ENCODE data around the gene PPT1. TPM values are rescaled to one million over a fixed set of nuclear protein-coding genes. Genes with fewer than 3 reads are reported as not detected.
"Not testable (repeated sequence)": the region's sequence is repeated elsewhere in the genome, so short reads cannot be mapped to it uniquely, and the experiment has no call there.

PPT1 gene
- total and polyA plus RNA-seq, 4 donors: 73.2 to 152 (median 125) TPM

- 95 to 97% methylated on average over 2 of the region's 2 CpGs for WGBS, 2 donors
- ATAC-seq (ENCODE audit: insufficient read depth, low FRiP score) (no peak), DNase-seq (no peak)
- no peak overlapping the region for H3K9ac ChIP-seq (ENCODE audit: insufficient read depth in 1 of 2, low read length in 2 of 2)
- TF ChIP-seq, protein P1, sequence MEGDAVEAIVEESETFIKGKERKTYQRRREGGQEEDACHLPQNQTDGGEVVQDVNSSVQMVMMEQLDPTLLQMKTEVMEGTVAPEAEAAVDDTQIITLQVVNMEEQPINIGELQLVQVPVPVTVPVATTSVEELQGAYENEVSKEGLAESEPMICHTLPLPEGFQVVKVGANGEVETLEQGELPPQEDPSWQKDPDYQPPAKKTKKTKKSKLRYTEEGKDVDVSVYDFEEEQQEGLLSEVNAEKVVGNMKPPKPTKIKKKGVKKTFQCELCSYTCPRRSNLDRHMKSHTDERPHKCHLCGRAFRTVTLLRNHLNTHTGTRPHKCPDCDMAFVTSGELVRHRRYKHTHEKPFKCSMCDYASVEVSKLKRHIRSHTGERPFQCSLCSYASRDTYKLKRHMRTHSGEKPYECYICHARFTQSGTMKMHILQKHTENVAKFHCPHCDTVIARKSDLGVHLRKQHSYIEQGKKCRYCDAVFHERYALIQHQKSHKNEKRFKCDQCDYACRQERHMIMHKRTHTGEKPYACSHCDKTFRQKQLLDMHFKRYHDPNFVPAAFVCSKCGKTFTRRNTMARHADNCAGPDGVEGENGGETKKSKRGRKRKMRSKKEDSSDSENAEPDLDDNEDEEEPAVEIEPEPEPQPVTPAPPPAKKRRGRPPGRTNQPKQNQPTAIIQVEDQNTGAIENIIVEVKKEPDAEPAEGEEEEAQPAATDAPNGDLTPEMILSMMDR (IDR thresholded peaks at IDR 0.05; ENCODE audit: control extremely low read depth, extremely low read depth): no peak
- no peaks in the 10 kb centered on the region for H3K27me3 ChIP-seq (ENCODE audit: control insufficient read depth in 3 of 3, insufficient read depth in 3 of 3, low read length in 2 of 3)
- H3K4me1 ChIP-seq (ENCODE audit: control insufficient read depth in 5 of 5, insufficient read depth in 5 of 5, low read length in 5 of 5): peaks cover 0 to 4% (median 0%) of the 10 kb centered on the region in 5 donors
- peaks cover 14 to 34% (median 20%) of the 10 kb centered on the region in 4 donors for H3K36me3 ChIP-seq (ENCODE audit: control insufficient read depth in 4 of 4, insufficient read depth in 4 of 4, low read length in 4 of 4)
- H3K27ac ChIP-seq (ENCODE audit: low read depth in 1 of 2, low read length in 1 of 2): no peak overlapping the region
- no peaks in the 10 kb centered on the region for H3K9me3 ChIP-seq (ENCODE audit: control insufficient read depth in 4 of 4, insufficient read depth in 3 of 4, low read length in 3 of 4)
- H3K4me3 ChIP-seq: no peak overlapping the region
These were observed 4.8 kb downstream of the PPT1 start for GRCh38 chr1:40092241-40092640.

GRCh38 chr1:40090652-40091355 lies 6.2 kb downstream of the PPT1 start:
- ATAC-seq (ENCODE audit: insufficient read depth, low FRiP score): no peak
- whole genome bisulfite sequencing, 2 donors: 90 to 91% methylated on average over 5 of the region's 5 CpGs
- H3K36me3 ChIP-seq (ENCODE audit: control insufficient read depth in 4 of 4, insufficient read depth in 4 of 4, low read length in 4 of 4): peaks cover 14 to 34% (median 23%) of the 10 kb centered on the region in 4 donors

DNA sequence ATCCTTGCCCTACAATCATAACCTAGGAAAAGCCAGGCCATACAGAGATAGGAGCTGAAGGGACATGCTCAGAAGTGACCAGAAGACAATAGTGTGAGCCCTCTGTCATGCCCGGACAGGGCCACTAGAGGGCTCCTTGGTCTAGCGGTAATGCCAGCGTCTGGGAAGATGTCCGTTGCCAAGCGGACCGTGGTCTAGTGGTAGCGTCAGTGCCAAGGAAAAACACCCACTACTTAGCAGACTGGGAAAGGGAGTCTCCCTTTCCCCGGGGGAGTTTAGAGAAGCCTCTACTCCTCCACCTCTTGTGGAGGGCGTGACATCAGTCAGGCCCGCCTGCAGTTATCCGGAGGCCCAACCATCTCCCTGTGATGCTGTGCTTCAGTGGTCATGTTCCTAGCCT lies 12.3 kb downstream of the PPT1 start:
- ATAC-seq (ENCODE audit: insufficient read depth, low FRiP score): not testable (repeated sequence)

More at GRCh38 chr1:40090652-40091355, 6.2 kb downstream of the PPT1 start:
- H3K9me3 ChIP-seq (ENCODE audit: control insufficient read depth in 4 of 4, insufficient read depth in 3 of 4, low read length in 3 of 4): no peaks in the 10 kb centered on the region
- TF ChIP-seq, protein P1 (IDR thresholded peaks at IDR 0.05; ENCODE audit: control extremely low read depth, extremely low read depth): no peak
- no peak overlapping the region for H3K9ac ChIP-seq (ENCODE audit: insufficient read depth in 1 of 2, low read length in 2 of 2)
- H3K4me1 ChIP-seq (ENCODE audit: control insufficient read depth in 5 of 5, insufficient read depth in 5 of 5, low read length in 5 of 5): peaks cover 0 to 2% (median 0%) of the 10 kb centered on the region in 5 donors
- no peak overlapping the region for H3K27ac ChIP-seq (ENCODE audit: low read depth in 1 of 2, low read length in 1 of 2)
- no peaks in the 10 kb centered on the region for H3K27me3 ChIP-seq (ENCODE audit: control insufficient read depth in 3 of 3, insufficient read depth in 3 of 3, low read length in 2 of 3)
- H3K4me3 ChIP-seq: no peak overlapping the region
- DNase-seq: no peak

More for the DNA sequence above, 12.3 kb downstream of the PPT1 start:
- not testable (repeated sequence) for H3K27ac ChIP-seq (ENCODE audit: low read depth in 1 of 2, low read length in 1 of 2); H3K27me3 ChIP-seq (ENCODE audit: control insufficient read depth in 3 of 3, insufficient read depth in 3 of 3, low read length in 2 of 3); H3K4me3 ChIP-seq; H3K9ac ChIP-seq (ENCODE audit: insufficient read depth in 1 of 2, low read length in 2 of 2); H3K4me1 ChIP-seq (ENCODE audit: control insufficient read depth in 5 of 5, insufficient read depth in 5 of 5, low read length in 5 of 5); H3K9me3 ChIP-seq (ENCODE audit: control insufficient read depth in 4 of 4, insufficient read depth in 3 of 4, low read length in 3 of 4)
- 30 to 32% methylated on average over 11 of the region's 11 CpGs for WGBS, 2 donors
- TF ChIP-seq, protein P1 (IDR thresholded peaks at IDR 0.05; ENCODE audit: control extremely low read depth, extremely low read depth): peak; percentile 74
- DNase-seq: peak; percentile 51 to 61 (median 56)
- peaks cover 6 to 28% (median 16%) of the 10 kb centered on the region in 4 donors for H3K36me3 ChIP-seq (ENCODE audit: control insufficient read depth in 4 of 4, insufficient read depth in 4 of 4, low read length in 4 of 4)

All from lung (tissue), 12 donors.